ENCODE data around the gene MAP3K4.

Gene MAP3K4

GRCh38 chr6:160991406-160992060, at the start of gene MAP3K4:
Gene MAP3K4, plus strand, starts transcription at chr6:160991769. Its CDS starts 163 bp downstream, at chr6:160991932.
- DNase-seq, result peak; percentile 81 to 83

GRCh38 chr6:160943997-160944396, 47.6 kb upstream of the MAP3K4 start:
- DNase-seq, result no peak

GRCh38 chr6:160945516-160946177, 45.9 kb upstream of the MAP3K4 start:
- DNase-seq, result no peak

- DNase-seq, result no peak
These were observed 42.0 kb upstream of the MAP3K4 start for GRCh38 chr6:160949531-160949930.

GRCh38 chr6:160950507-160950906, 41.1 kb upstream of the MAP3K4 start:
- DNase-seq, result no peak

- no peak for DNase-seq
These were observed 40.2 kb upstream of the MAP3K4 start for GRCh38 chr6:160951187-160952030.

GRCh38 chr6:160952633-160953281, 38.8 kb upstream of the MAP3K4 start:
- DNase-seq, result no peak

- DNase-seq, result no peak
These were observed 35.9 kb upstream of the MAP3K4 start for GRCh38 chr6:160955508-160956295.

GRCh38 chr6:160956300-160957035, 35.1 kb upstream of the MAP3K4 start:
- no peak for DNase-seq

- DNase-seq, result no peak
These were observed 31.7 kb upstream of the MAP3K4 start for GRCh38 chr6:160959726-160960435.

GRCh38 chr6:160960839-160961238, 30.7 kb upstream of the MAP3K4 start:
- no peak for DNase-seq

GRCh38 chr6:160962835-160963623, 28.5 kb upstream of the MAP3K4 start:
- no peak for DNase-seq

- DNase-seq, result no peak
These were observed 27.9 kb upstream of the MAP3K4 start for GRCh38 chr6:160963651-160964050.

GRCh38 chr6:160965893-160966292, 25.7 kb upstream of the MAP3K4 start:
- no peak for DNase-seq

GRCh38 chr6:160966493-160967229, 24.9 kb upstream of the MAP3K4 start:
- no peak for DNase-seq

- no peak for DNase-seq
These were observed 24.2 kb upstream of the MAP3K4 start for GRCh38 chr6:160967351-160967750.

- DNase-seq, result no peak
These were observed 23.7 kb upstream of the MAP3K4 start for GRCh38 chr6:160967833-160968232.

GRCh38 chr6:160971171-160971570, 20.4 kb upstream of the MAP3K4 start:
- no peak for DNase-seq

GRCh38 chr6:160972111-160972510, 19.5 kb upstream of the MAP3K4 start:
- DNase-seq, result no peak
